Measurements from ENCODE around the gene BAK1.

GRCh38 chr6:33585403-33586107 lies 5.5 kb upstream of the BAK1 start:
- TF ChIP-seq, protein P1, sequence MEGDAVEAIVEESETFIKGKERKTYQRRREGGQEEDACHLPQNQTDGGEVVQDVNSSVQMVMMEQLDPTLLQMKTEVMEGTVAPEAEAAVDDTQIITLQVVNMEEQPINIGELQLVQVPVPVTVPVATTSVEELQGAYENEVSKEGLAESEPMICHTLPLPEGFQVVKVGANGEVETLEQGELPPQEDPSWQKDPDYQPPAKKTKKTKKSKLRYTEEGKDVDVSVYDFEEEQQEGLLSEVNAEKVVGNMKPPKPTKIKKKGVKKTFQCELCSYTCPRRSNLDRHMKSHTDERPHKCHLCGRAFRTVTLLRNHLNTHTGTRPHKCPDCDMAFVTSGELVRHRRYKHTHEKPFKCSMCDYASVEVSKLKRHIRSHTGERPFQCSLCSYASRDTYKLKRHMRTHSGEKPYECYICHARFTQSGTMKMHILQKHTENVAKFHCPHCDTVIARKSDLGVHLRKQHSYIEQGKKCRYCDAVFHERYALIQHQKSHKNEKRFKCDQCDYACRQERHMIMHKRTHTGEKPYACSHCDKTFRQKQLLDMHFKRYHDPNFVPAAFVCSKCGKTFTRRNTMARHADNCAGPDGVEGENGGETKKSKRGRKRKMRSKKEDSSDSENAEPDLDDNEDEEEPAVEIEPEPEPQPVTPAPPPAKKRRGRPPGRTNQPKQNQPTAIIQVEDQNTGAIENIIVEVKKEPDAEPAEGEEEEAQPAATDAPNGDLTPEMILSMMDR (IDR thresholded peaks at IDR 0.05; ENCODE audit: low read depth, low read length, poor library complexity, severe bottlenecking), result peak; percentile 97
- no peak for TF ChIP-seq EZH2phosphoT487 (IDR thresholded peaks at IDR 0.05; ENCODE audit: borderline replicate concordance, low read length)
